Neural progenitor cell (in vitro differentiated cells): ENCODE data around the gene IFFO2. TPM values are rescaled to one million over a fixed set of nuclear protein-coding genes. Genes with fewer than 3 reads are reported as not detected.

Experiments
- DNase-seq: peaks from one replicate; pipeline ENCODE4 v3.0.0-alpha.2; 2016; ENCODE audit warnings: low spot score
- H2AFZ ChIP-seq: fragments of 200-600 bp; sonication (generic); replicated peaks from 2 replicates; pipeline ENCODE4 v1.6.1; 2016; ENCODE audit warnings: antibody characterized with exemption
- H3F3A ChIP-seq: fragments of 200-600 bp; sonication (generic); 2 replicates; pipeline ENCODE4 v1.6.1; 2016; ENCODE audit warnings: antibody characterized with exemption, low read depth
- H3K27ac ChIP-seq: fragments of 200-600 bp; sonication (generic); 2 replicates; pipeline ENCODE4 v1.5.1; 2016; ENCODE audit warnings: mild to moderate bottlenecking
- H3K27me3 ChIP-seq: fragments of 200-600 bp; sonication (generic); 2 replicates; pipeline ENCODE4 v1.6.1; 2016; ENCODE audit warnings: mild to moderate bottlenecking, moderate library complexity
- H3K36me3 ChIP-seq: fragments of 200-600 bp; sonication (generic); 2 replicates; pipeline ENCODE4 v1.5.1; 2016
- H3K4me1 ChIP-seq: fragments of 200-600 bp; sonication (generic); 2 replicates; pipeline ENCODE4 v1.6.1; 2016; ENCODE audit warnings: mixed run types
- H3K4me2 ChIP-seq: fragments of 200-600 bp; sonication (generic); 2 replicates; pipeline ENCODE4 v1.6.1; 2016
- H3K4me3 ChIP-seq: fragments of 200-600 bp; sonication (generic); 2 replicates; pipeline ENCODE4 v1.5.1; 2016
- H3K79me2 ChIP-seq: fragments of 200-600 bp; sonication (generic); 2 replicates; pipeline ENCODE4 v1.6.1; 2016; ENCODE audit warnings: low read depth
- H3K9ac ChIP-seq: fragments of 200-600 bp; sonication (generic); 2 replicates; pipeline ENCODE4 v1.6.1; 2016
- H3K9me3 ChIP-seq: fragments of 200-600 bp; sonication (generic); 2 replicates; pipeline ENCODE4 v1.5.1; 2016; ENCODE audit warnings: low read depth
- H4K20me1 ChIP-seq: fragments of 200-600 bp; sonication (generic); 2 replicates; pipeline ENCODE4 v1.6.1; 2016; ENCODE audit warnings: low read depth
- H3K27ac Mint-ChIP-seq: 3 replicates; pipeline ENCODE4 v1.8.0; 2021; ENCODE audit warnings: mixed read lengths
- H3K27me3 Mint-ChIP-seq: 2 replicates; pipeline ENCODE4 v1.8.0; 2022; ENCODE audit warnings: low read depth, mild to moderate bottlenecking, inconsistent platforms, moderate library complexity, mixed read lengths; ENCODE audit not compliant: insufficient read depth
- H3K36me3 Mint-ChIP-seq: 3 replicates; pipeline ENCODE4 v1.8.0; 2021; ENCODE audit warnings: mixed read lengths
- H3K4me1 Mint-ChIP-seq: 3 replicates; pipeline ENCODE4 v1.8.0; 2021; ENCODE audit warnings: mixed read lengths
- H3K4me3 Mint-ChIP-seq: 3 replicates; pipeline ENCODE4 v1.8.0; 2021; ENCODE audit warnings: mild to moderate bottlenecking, moderate library complexity, mixed read lengths
- H3K9me3 Mint-ChIP-seq: 3 replicates; pipeline ENCODE4 v1.8.0; 2020; ENCODE audit warnings: mixed read lengths
- CTCF ChIP-seq: fragments of 200-600 bp; sonication (generic); IDR thresholded peaks from 2 replicates; pipeline ENCODE4 v1.5.1; 2017; ENCODE audit warnings: antibody characterized with exemption, mild to moderate bottlenecking
- EZH2 ChIP-seq: fragments of 200-600 bp; sonication (generic); IDR thresholded peaks from 2 replicates; pipeline ENCODE4 v1.6.1; 2017; ENCODE audit warnings: antibody characterized with exemption, mild to moderate bottlenecking, moderate library complexity
- EZH2phosphoT487 ChIP-seq: fragments of 200-600 bp; sonication (generic); IDR thresholded peaks from 2 replicates; pipeline ENCODE4 v1.6.1; 2017; ENCODE audit warnings: antibody characterized with exemption
- total RNA-seq: library from RNA; depleted of rRNA; stranded (reverse); fragments of >200 nt; gene quantifications from 2 replicates; pipeline ENCODE4 v1.2.3, GENCODE V29; 2015; ENCODE audit warnings: low replicate concordance

The IFFO2 gene
- total RNA-seq, 1 donor from 2014 or later = 0.65 TPM

DNA sequence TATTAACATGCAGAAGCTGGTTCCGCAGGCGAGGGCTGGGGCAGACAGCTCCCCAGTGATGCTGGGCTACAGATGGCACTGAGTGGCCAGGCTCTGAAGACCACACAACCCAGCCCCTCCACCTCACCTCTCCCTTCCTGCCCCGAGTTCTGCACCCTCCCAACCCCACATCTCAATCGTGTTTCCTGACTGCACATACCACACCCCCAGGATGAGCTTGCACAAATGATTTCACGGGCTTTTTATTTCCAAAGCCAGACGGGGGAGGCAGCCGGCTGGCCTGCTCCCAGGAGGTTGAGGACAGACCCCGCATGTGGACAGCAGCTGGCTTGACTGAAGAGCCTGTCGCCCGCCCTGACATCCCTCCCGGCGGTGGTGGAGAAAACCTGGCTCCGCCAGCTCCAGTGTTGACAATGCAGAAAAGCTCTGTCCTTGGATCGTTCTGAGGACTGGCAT lies 32.7 kb downstream of the IFFO2 start:
- H3K27ac ChIP-seq = no peak overlapping the region
- Mint-ChIP-seq H3K9me3 (peaks cover 2% of the 10 kb centered on the region), H3K4me1 (peaks cover 50% of the 10 kb centered on the region), H3K36me3 (peaks cover 2% of the 10 kb centered on the region), H3K4me3 (peak overlapping the region; percentile 33), H3K27me3 (peaks cover 2% of the 10 kb centered on the region), H3K27ac (peak overlapping the region; percentile 91)
- no peaks in the 10 kb centered on the region for H3K36me3 ChIP-seq
- no peaks in the 10 kb centered on the region for H3K79me2 ChIP-seq
- H3K9me3 ChIP-seq = no peaks in the 10 kb centered on the region
- TF ChIP-seq EZH2 (no peak), EZH2phosphoT487 (no peak), CTCF (no peak)
- no peaks in the 10 kb centered on the region for H3F3A ChIP-seq
- no peak overlapping the region for H3K4me3 ChIP-seq
- H4K20me1 ChIP-seq = no peaks in the 10 kb centered on the region
- peaks cover 21% of the 10 kb centered on the region for H3K4me1 ChIP-seq
- no peaks in the 10 kb centered on the region for H3K27me3 ChIP-seq
- H2AFZ ChIP-seq = no peak overlapping the region
- H3K9ac ChIP-seq = no peak overlapping the region
- DNase-seq = no peak
- no peak overlapping the region for H3K4me2 ChIP-seq

- Histone ChIP-seq H3K36me3 (no peaks in the 10 kb centered on the region), H3F3A (no peaks in the 10 kb centered on the region), H3K9ac (peak overlapping the region; percentile 3), H3K27ac (no peak overlapping the region), H3K27me3 (no peaks in the 10 kb centered on the region), H3K9me3 (no peaks in the 10 kb centered on the region), H3K79me2 (no peaks in the 10 kb centered on the region), H4K20me1 (no peaks in the 10 kb centered on the region), H3K4me3 (no peak overlapping the region), H2AFZ (no peak overlapping the region), H3K4me1 (peaks cover 20% of the 10 kb centered on the region), H3K4me2 (peak overlapping the region; percentile 52)
- Mint-ChIP-seq H3K27me3 (peaks cover 2% of the 10 kb centered on the region), H3K36me3 (peaks cover 2% of the 10 kb centered on the region), H3K4me3 (no peak overlapping the region), H3K9me3 (peaks cover 2% of the 10 kb centered on the region), H3K4me1 (peaks cover 50% of the 10 kb centered on the region), H3K27ac (peak overlapping the region; percentile 91)
- no peak for TF ChIP-seq EZH2
- no peak for TF ChIP-seq EZH2phosphoT487
- TF ChIP-seq CTCF = no peak
- no peak for DNase-seq
Measured at GRCh38 chr1:18922848-18923755, 33.4 kb downstream of the IFFO2 start.

- Histone ChIP-seq H3F3A (no peaks in the 10 kb centered on the region), H3K4me1 (peaks cover 14% of the 10 kb centered on the region), H3K27me3 (no peaks in the 10 kb centered on the region), H3K79me2 (no peaks in the 10 kb centered on the region), H3K9ac (peak overlapping the region; percentile 3), H4K20me1 (no peaks in the 10 kb centered on the region), H2AFZ (peak overlapping the region; percentile 32), H3K4me2 (peak overlapping the region; percentile 52), H3K36me3 (no peaks in the 10 kb centered on the region), H3K9me3 (no peaks in the 10 kb centered on the region), H3K4me3 (no peak overlapping the region), H3K27ac (no peak overlapping the region)
- DNase-seq = peak; percentile 58
- Mint-ChIP-seq H3K4me1 (peaks cover 44% of the 10 kb centered on the region), H3K36me3 (peaks cover 2% of the 10 kb centered on the region), H3K27me3 (peaks cover 2% of the 10 kb centered on the region), H3K9me3 (peaks cover 2% of the 10 kb centered on the region), H3K4me3 (no peak overlapping the region), H3K27ac (no peak overlapping the region)
- TF ChIP-seq EZH2 = no peak
- no peak for TF ChIP-seq EZH2phosphoT487
- TF ChIP-seq CTCF = no peak
Measured at GRCh38 chr1:18922319-18922726, 34.2 kb downstream of the IFFO2 start.
